Transverse colon (tissue), 4 donors: ENCODE data around the gene SLC7A6OS. TPM values are rescaled to one million over a fixed set of nuclear protein-coding genes. Genes with fewer than 3 reads are reported as not detected.
A peak's percentile ranks its signal among the peaks of the same experiment; 100 is the strongest.
"Not testable (repeated sequence)": the region's sequence is repeated elsewhere in the genome, so short reads cannot be mapped to it uniquely, and the experiment has no call there.

ENCODE experiments used
- DNase-seq: peaks from one replicate; pipeline ENCODE4 v3.0.0-alpha.2; 2019
- H3K27ac ChIP-seq, 4 donors: fragments of 200-600 bp; sonication (generic); 2 replicates each; pipeline ENCODE4 v1.5.1; 2016 to 2018; ENCODE audit warnings: inconsistent platforms in 4 of 4
- H3K27me3 ChIP-seq: fragments of 200-600 bp; sonication (generic); 2 replicates; pipeline ENCODE4 v1.5.1; 2017; ENCODE audit warnings: inconsistent platforms
- H3K36me3 ChIP-seq, 4 donors: fragments of 200-600 bp; sonication (generic); 2 replicates each; pipeline ENCODE4 v1.5.1; 2017 to 2019; ENCODE audit warnings: inconsistent platforms in 4 of 4
- H3K4me1 ChIP-seq, 4 donors: fragments of 200-600 bp; sonication (generic); 2 replicates each; pipeline ENCODE4 v1.5.1; 2017 to 2020; ENCODE audit warnings: inconsistent platforms in 4 of 4
- H3K4me3 ChIP-seq, 4 donors: fragments of 200-600 bp; sonication (generic); 1 replicate in 1 of 4; 2 replicates in 3 of 4; pipeline versions ENCODE4 v1.5.1 to v1.6.1; 2017 to 2019; ENCODE audit warnings: inconsistent platforms in 4 of 4
- H3K9me3 ChIP-seq, 2 donors: fragments of 200-600 bp; sonication (generic); 2 replicates each; pipeline ENCODE4 v1.5.1; 2017 to 2019; ENCODE audit warnings: inconsistent platforms in 2 of 2
- CTCF ChIP-seq, 5 experiments: fragments of 200-600 bp in 3 of 5; fragments of 450-650 bp in 2 of 5; sonication (generic) in 3 of 5; IDR thresholded peaks; 1 replicate in 2 of 5; 2 replicates in 3 of 5; pipeline ENCODE4 v1.5.1; 2016 to 2017; ENCODE audit warnings: antibody characterized with exemption in 5 of 5, inconsistent platforms in 3 of 5, mild to moderate bottlenecking in 2 of 5, moderate library complexity in 1 of 5
- EP300 ChIP-seq: sonication (generic); formaldehyde crosslinking; IDR thresholded peaks from one replicate; pipeline ENCODE4 v1.6.1; 2017; ENCODE audit warnings: antibody characterized with exemption, low read depth
- POLR2A ChIP-seq: fragments of 450-650 bp; IDR thresholded peaks from one replicate; pipeline ENCODE4 v1.6.1; 2016; ENCODE audit warnings: antibody characterized with exemption, mild to moderate bottlenecking, moderate library complexity
- POLR2AphosphoS5 ChIP-seq, 3 donors: sonication (generic); formaldehyde crosslinking; IDR thresholded peaks; one replicate each; pipeline ENCODE4 v1.6.1; 2016; ENCODE audit warnings: antibody characterized with exemption in 3 of 3
- WGBS, 2 donors: methylation state at CpG; one replicate each; pipeline ENCODE4 v1.1.5; 2018; ENCODE audit warnings: low coverage in 1 of 2; 5-methylcytosine and 5-hydroxymethylcytosine counted together
- in situ Hi-C, 4 donors: fragments of 200-750 bp; cut with MboI; loops; one replicate each; pipeline versions ENCODE4 v1.15.0 to v1.15.1; 2017; ENCODE audit warnings: low sequenced_read_pairs in 3 of 4, low pct_ligation_motif_present in 1 of 4, low pct_unique_long_range_greater_than_20kb in 1 of 4
- intact Hi-C: fragments of 100-400 bp; cut with DNase I; formaldehyde crosslinking; loops from one replicate; pipeline ENCODE4 v1.15.1; 2023; ENCODE audit warnings: low total_unique reads
- total RNA-seq, 4 donors: library from RNA; depleted of rRNA; stranded (reverse); fragments of >200 nt; gene quantifications; one replicate each; pipeline ENCODE4 v1.1.0, GENCODE V29; 2016

Gene SLC7A6OS
- total RNA-seq, 4 donors from 2014 or later, result 7.8 to 49.0 (median 15.3) TPM

DNA sequence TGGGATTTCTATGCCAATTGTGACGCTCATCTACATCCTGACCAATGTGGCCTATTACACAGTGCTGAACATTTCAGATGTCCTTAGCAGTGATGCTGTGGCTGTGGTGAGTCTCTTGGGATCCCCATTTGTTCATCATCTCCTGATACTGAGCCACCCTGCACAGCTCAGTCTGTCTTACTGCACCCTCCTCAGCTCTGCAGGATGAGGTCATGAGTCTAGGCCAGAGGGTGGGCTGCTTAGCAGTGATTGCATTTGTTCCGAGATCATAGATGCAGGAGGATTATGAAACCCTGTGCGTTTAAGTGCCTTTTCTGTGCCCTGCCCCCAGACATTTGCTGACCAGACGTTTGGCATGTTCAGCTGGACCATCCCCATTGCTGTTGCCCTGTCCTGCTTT lies 19.5 kb downstream of the SLC7A6OS start:
- in situ Hi-C loops (no loop called here), intact Hi-C loops (no loop called here)
- Histone ChIP-seq H3K9me3 (no peaks in the 10 kb centered on the region), H3K27me3 (no peaks in the 10 kb centered on the region), H3K36me3 (peaks cover 0 to 34% (median 16%) of the 10 kb centered on the region in 4 donors), H3K4me1 (peaks cover 0 to 28% (median 5%) of the 10 kb centered on the region in 4 donors), H3K4me3 (no peak overlapping the region), H3K27ac (no peak overlapping the region)
- TF ChIP-seq EP300 (no peak), POLR2AphosphoS5 (IDR thresholded peaks at IDR 0.05) (no peak), CTCF (IDR thresholded peaks at IDR 0.05) (no peak), POLR2A (no peak)
- 89% methylated on average over 4 of the region's 4 CpGs; no CpG with 5 or more reads in 1 of the 2 donors for WGBS, 2 donors
- no peak for DNase-seq

- DNase-seq, result no peak
- H3K4me1 ChIP-seq, result peaks cover 2 to 36% (median 9%) of the 10 kb centered on the region in 4 donors
- in situ Hi-C loops, result no loop called here
- H3K27me3 ChIP-seq, result no peaks in the 10 kb centered on the region
- H3K27ac ChIP-seq, result peak overlapping the region in 3 of 4 donors; percentile 2 to 42 (median 17)
- TF ChIP-seq POLR2AphosphoS5 (IDR thresholded peaks at IDR 0.05), result no peak
- no peak for TF ChIP-seq EP300
- no peak for TF ChIP-seq POLR2A
- no peak for TF ChIP-seq CTCF (IDR thresholded peaks at IDR 0.05)
- H3K4me3 ChIP-seq, result no peak overlapping the region
- H3K36me3 ChIP-seq, result peaks cover 0 to 28% (median 12%) of the 10 kb centered on the region in 4 donors
- 82% methylated on average over 6 of the region's 6 CpGs; no CpG with 5 or more reads in 1 of the 2 donors for WGBS, 2 donors
- no peaks in the 10 kb centered on the region for H3K9me3 ChIP-seq
- intact Hi-C loops, result no loop called here
Measured at GRCh38 chr16:68290450-68290849, 20.3 kb downstream of the SLC7A6OS start.

DNA sequence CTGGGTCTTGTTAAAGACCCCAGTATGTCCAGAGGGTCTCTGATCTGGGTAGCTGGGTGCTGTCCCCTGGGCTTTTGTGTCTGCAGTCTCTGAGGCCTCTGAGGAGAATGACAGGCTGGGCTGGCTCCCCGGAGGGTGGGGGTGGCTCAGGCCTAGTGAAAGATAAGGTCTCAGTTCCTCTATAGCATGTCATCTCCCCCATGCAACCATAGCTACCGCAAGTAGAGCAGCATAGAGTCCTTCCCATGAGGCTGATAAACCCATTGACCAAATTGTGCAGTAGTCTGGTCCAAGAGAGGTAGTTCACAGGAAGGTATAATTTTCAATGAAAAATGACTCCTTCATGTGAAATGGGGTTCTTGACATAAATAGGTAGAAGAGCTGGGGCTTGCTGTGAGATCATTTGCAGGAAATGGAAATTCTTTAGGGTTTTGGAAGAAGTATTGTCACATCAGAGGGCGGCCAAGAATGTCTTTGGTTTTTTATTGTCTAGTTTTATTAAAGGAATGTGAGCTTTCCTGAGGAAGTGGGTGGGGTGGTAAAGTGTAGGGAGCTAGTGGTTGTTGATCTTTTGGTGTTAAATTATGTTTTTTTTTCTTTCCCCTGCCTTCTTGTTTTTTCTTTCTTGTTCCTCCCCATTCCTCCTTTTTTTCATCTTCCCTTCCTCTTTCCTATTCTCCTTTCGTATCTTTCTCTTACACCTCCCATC lies 21.0 kb downstream of the SLC7A6OS start:
- TF ChIP-seq POLR2AphosphoS5 (IDR thresholded peaks at IDR 0.05), result no peak
- Histone ChIP-seq H3K27ac (peak overlapping the region; percentile 21 to 42 (median 36)), H3K9me3 (no peaks in the 10 kb centered on the region), H3K27me3 (no peaks in the 10 kb centered on the region), H3K36me3 (peaks cover 0 to 22% (median 9%) of the 10 kb centered on the region in 4 donors), H3K4me3 (no peak overlapping the region), H3K4me1 (peaks cover 7 to 41% (median 10%) of the 10 kb centered on the region in 4 donors)
- intact Hi-C loops (no loop called here), in situ Hi-C loops (no loop called here)
- no peak for DNase-seq
- 51 to 58% methylated on average over 2 to 4 of the region's 4 CpGs for WGBS, 2 donors

GRCh38 chr16:68289202-68289601 lies 21.5 kb downstream of the SLC7A6OS start:
- Histone ChIP-seq H3K9me3 (no peaks in the 10 kb centered on the region), H3K4me1 (peaks cover 7 to 45% (median 10%) of the 10 kb centered on the region in 4 donors), H3K36me3 (peaks cover 0 to 19% (median 9%) of the 10 kb centered on the region in 4 donors), H3K4me3 (no peak overlapping the region), H3K27me3 (no peaks in the 10 kb centered on the region), H3K27ac (peak overlapping the region in 3 of 4 donors; percentile 34 to 42 (median 38))
- DNase-seq, result no peak
- in situ Hi-C loops (no loop called here), intact Hi-C loops (no loop called here)
- 85% methylated on average over 2 of the region's 2 CpGs; no CpG with 5 or more reads in 1 of the 2 donors for WGBS, 2 donors
- TF ChIP-seq EP300 (no peak), POLR2AphosphoS5 (IDR thresholded peaks at IDR 0.05) (no peak), CTCF (IDR thresholded peaks at IDR 0.05) (no peak), POLR2A (no peak)

GRCh38 chr16:68288796-68289195 lies 21.9 kb downstream of the SLC7A6OS start:
- H3K9me3 ChIP-seq, H3K4me3 ChIP-seq, in situ Hi-C loops, intact Hi-C loops, DNase-seq, H3K27me3 ChIP-seq: not testable (repeated sequence)
- H3K27ac ChIP-seq, result peak overlapping the region in 3 of 4 donors; percentile 20 to 42 (median 38)
- H3K36me3 ChIP-seq, result peaks cover 0 to 19% (median 8%) of the 10 kb centered on the region in 4 donors
- peaks cover 7 to 49% (median 10%) of the 10 kb centered on the region in 4 donors for H3K4me1 ChIP-seq
- WGBS, 2 donors, result 90 to 100% methylated on average over 2 to 9 of the region's 9 CpGs
